MCF 10A (cell line): ENCODE data around the gene AP5S1. TPM values are rescaled to one million over a fixed set of nuclear protein-coding genes. Genes with fewer than 3 reads are reported as not detected.

Source experiments
- total RNA-seq: library from RNA; stranded (reverse); gene quantifications from 2 replicates; pipeline ENCODE4 v1.2.3, GENCODE V29; 2022

Gene AP5S1
- total RNA-seq, 1 experiment from 2014 or later: 19.2 TPM

Other genes with a start within 250 kb of the AP5S1 start
- not detected in 2 replicates for gene GFRA4, start 157.1 kb upstream of the AP5S1 start, total RNA-seq
- not detected in 2 replicates for gene ADAM33, start 138.5 kb upstream of the AP5S1 start, total RNA-seq
- gene SIGLEC1, start 107.9 kb upstream of the AP5S1 start, total RNA-seq: not detected in 2 replicates
- not detected in 2 replicates for gene HSPA12B, start 87.9 kb upstream of the AP5S1 start, total RNA-seq
- 37.8 and 58.8 TPM in 2 replicates for gene ADISSP, start 52.8 kb upstream of the AP5S1 start, total RNA-seq
- gene SPEF1, start 39.1 kb upstream of the AP5S1 start, total RNA-seq: 0.32 TPM in 1 of 2 replicates, not detected in the other
- gene CENPB, start 33.8 kb upstream of the AP5S1 start, total RNA-seq: 51.5 and 54.8 TPM in 2 replicates
- gene CDC25B, start 24.2 kb upstream of the AP5S1 start, total RNA-seq: 134 and 137 TPM in 2 replicates
- 31.7 and 39.7 TPM in 2 replicates for gene MAVS, start 26.3 kb downstream of the AP5S1 start, total RNA-seq
- 29.2 and 32.8 TPM in 2 replicates for gene PANK2, start 68.8 kb downstream of the AP5S1 start, total RNA-seq
- 23.2 and 28.8 TPM in 2 replicates for gene RNF24, start 195.0 kb downstream of the AP5S1 start, total RNA-seq